Keratinocyte (primary cell): ENCODE measurements around the gene GALR3.

ENCODE experiments used
- EZH2 ChIP-seq: IDR thresholded peaks from one replicate; pipeline ENCODE4 v1.6.1; 2012; ENCODE audit warnings: inconsistent platforms, mild to moderate bottlenecking, low read length, moderate library complexity
- TF ChIP-seq, protein P1 (sequence below), 3 experiments: IDR thresholded peaks in 1 of 3; conservative IDR thresholded peaks in 1 of 3; optimal IDR thresholded peaks in 1 of 3; 2 replicates in 2 of 3; 3 replicates in 1 of 3; pipeline versions ENCODE3 to v1.5.1; 2011; ENCODE audit warnings: low read length in 3 of 3, mild to moderate bottlenecking in 3 of 3, moderate library complexity in 2 of 3, control low read depth in 1 of 3, inconsistent platforms in 1 of 3; ENCODE audit not compliant: insufficient read depth in 2 of 3; ENCODE audit errors: extremely low read depth in 1 of 3

DNA sequence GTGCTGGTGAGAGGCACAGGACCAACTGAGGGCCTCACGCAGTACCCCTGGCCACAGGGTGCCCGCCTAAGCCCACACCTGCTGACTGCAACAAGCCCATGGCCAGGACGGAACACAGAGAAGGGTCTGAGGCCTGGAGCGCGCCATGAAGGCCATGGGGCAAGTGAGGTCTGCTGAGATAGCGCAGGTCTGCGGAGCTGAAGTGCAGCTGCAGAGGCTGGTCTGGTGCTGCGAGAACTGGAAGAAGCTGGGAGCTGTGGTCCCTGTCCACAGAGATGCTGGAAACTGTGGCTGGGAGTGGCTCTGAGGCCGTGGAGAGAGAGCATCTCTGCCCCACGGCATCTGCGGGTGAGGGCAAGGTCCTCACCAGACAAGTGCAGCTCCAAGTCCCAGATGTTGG lies 8.3 kb downstream of the GALR3 start:
- TF ChIP-seq, protein P1, sequence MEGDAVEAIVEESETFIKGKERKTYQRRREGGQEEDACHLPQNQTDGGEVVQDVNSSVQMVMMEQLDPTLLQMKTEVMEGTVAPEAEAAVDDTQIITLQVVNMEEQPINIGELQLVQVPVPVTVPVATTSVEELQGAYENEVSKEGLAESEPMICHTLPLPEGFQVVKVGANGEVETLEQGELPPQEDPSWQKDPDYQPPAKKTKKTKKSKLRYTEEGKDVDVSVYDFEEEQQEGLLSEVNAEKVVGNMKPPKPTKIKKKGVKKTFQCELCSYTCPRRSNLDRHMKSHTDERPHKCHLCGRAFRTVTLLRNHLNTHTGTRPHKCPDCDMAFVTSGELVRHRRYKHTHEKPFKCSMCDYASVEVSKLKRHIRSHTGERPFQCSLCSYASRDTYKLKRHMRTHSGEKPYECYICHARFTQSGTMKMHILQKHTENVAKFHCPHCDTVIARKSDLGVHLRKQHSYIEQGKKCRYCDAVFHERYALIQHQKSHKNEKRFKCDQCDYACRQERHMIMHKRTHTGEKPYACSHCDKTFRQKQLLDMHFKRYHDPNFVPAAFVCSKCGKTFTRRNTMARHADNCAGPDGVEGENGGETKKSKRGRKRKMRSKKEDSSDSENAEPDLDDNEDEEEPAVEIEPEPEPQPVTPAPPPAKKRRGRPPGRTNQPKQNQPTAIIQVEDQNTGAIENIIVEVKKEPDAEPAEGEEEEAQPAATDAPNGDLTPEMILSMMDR (optimal IDR thresholded peaks at IDR 0.05 in 1 of 3, IDR thresholded peaks at IDR 0.05 in 1 of 3, conservative IDR thresholded peaks at IDR 0.05 in 1 of 3; ENCODE audit: extremely low read depth in 1 of 3, insufficient read depth in 2 of 3, low read length in 3 of 3) = no peak
- no peak for TF ChIP-seq EZH2
